Left lung (tissue), 10 donors: ENCODE results near the gene SUPT3H. TPM values are rescaled to one million over a fixed set of nuclear protein-coding genes. Genes with fewer than 3 reads are reported as not detected.

ENCODE experiments used
- ATAC-seq: fragments of 200-7000 bp; cut with Tn5 transposase; one replicate; pipeline ENCODE4 v1.9.1; 2020; ENCODE audit warnings: moderate library complexity
- DNase-seq, 4 donors: peaks; one replicate each; pipeline ENCODE4 v3.0.0-alpha.2; 2013 to 2020
- H3K27ac ChIP-seq, 2 donors: fragments of 200-600 bp; sonication (generic) in 1 of 2; one replicate each; pipeline versions ENCODE4 v1.5.0 to v1.8.0; 2020 to 2021
- H3K27me3 ChIP-seq, 2 donors: fragments of 200-600 bp; sonication (generic) in 1 of 2; one replicate each; pipeline versions ENCODE4 v1.5.0 to v1.8.0; 2020 to 2021
- H3K36me3 ChIP-seq, 2 donors: fragments of 200-600 bp; sonication (generic) in 1 of 2; one replicate each; pipeline versions ENCODE4 v1.5.0 to v1.8.0; 2020 to 2021
- H3K4me1 ChIP-seq, 2 donors: fragments of 200-600 bp; one replicate each; pipeline ENCODE4 v1.8.0; 2021
- H3K4me3 ChIP-seq, 2 donors: fragments of 200-600 bp; sonication (generic) in 1 of 2; one replicate each; pipeline versions ENCODE4 v1.5.0 to v1.8.0; 2020 to 2021; ENCODE audit warnings: mild to moderate bottlenecking in 1 of 2
- H3K9me3 ChIP-seq, 2 donors: fragments of 200-600 bp; sonication (generic) in 1 of 2; one replicate each; pipeline versions ENCODE4 v1.5.0 to v1.8.0; 2020 to 2021
- CTCF ChIP-seq, 2 donors: fragments of 200-600 bp; sonication (generic) in 1 of 2; IDR thresholded peaks; one replicate each; pipeline versions ENCODE4 v1.5.0 to v1.8.0; 2021; ENCODE audit warnings: antibody characterized with exemption in 2 of 2
- intact Hi-C, 2 donors: fragments of 100-400 bp; cut with DNase I; formaldehyde crosslinking; loops; one replicate each; pipeline versions ENCODE4 v1.11.2 to v1.14.2; 2022
- polyA plus RNA-seq, 6 donors: library from polyadenylated mRNA; unstranded; fragments of 120-200 nt; gene quantifications; one replicate each; pipeline ENCODE4 v1.2.1, GENCODE V29; 2013; ENCODE audit not compliant: insufficient read length in 6 of 6
- total RNA-seq, 2 donors: library from RNA; stranded (reverse); fragmentation: NEBNext Ultra II Directional; extraction: Animal tissue kit (Norgen Biotek cat#: 25700); gene quantifications; one replicate each; pipeline ENCODE4 v1.2.1, GENCODE V29; 2021
- donor health status: DM: no; HTN: yes; CAD: no.
- donor health status: DM: no; HTN: no; CAD: no.

Gene SUPT3H
- total and polyA plus RNA-seq, 8 donors: 4.7 to 33.0 (median 26.2) TPM

GRCh38 chr6:45382391-45382790, 4.7 kb upstream of the SUPT3H start:
- Histone ChIP-seq H3K27me3 (no peaks in the 10 kb centered on the region), H3K4me3 (no peak overlapping the region), H3K9me3 (no peaks in the 10 kb centered on the region), H3K4me1 (peaks cover 0 to 15% of the 10 kb centered on the region in 2 donors), H3K27ac (no peak overlapping the region), H3K36me3 (no peaks in the 10 kb centered on the region)
- TF ChIP-seq CTCF (IDR thresholded peaks at IDR 0.05): no peak
- DNase-seq: no peak
- intact Hi-C loops: no loop called here
- ATAC-seq: no peak

- Histone ChIP-seq H3K27me3 (no peaks in the 10 kb centered on the region), H3K4me1 (peaks cover 0 to 23% of the 10 kb centered on the region in 2 donors), H3K36me3 (no peaks in the 10 kb centered on the region), H3K4me3 (peak overlapping the region; percentile 67 to 77), H3K27ac (peak overlapping the region; percentile 94 to 96), H3K9me3 (no peaks in the 10 kb centered on the region)
- intact Hi-C loops: no loop called here
- DNase-seq (peak in 2 of 4 donors; percentile 43 to 76), ATAC-seq (peak; percentile 41)
- no peak for TF ChIP-seq CTCF (IDR thresholded peaks at IDR 0.05)
Observed at GRCh38 chr6:45378334-45378926, 696 bp upstream of the SUPT3H start.

GRCh38 chr6:45377043-45377553, 636 bp downstream of the SUPT3H start:
- H3K4me3 ChIP-seq: peak overlapping the region; percentile 67 to 77
- DNase-seq (no peak), ATAC-seq (peak; percentile 10)
- peak overlapping the region; percentile 94 to 96 for H3K27ac ChIP-seq
- intact Hi-C loops: no loop called here
- H3K36me3 ChIP-seq: no peaks in the 10 kb centered on the region
- TF ChIP-seq CTCF (IDR thresholded peaks at IDR 0.05): no peak
- H3K9me3 ChIP-seq: no peaks in the 10 kb centered on the region
- H3K27me3 ChIP-seq: no peaks in the 10 kb centered on the region
- peaks cover 0 to 23% of the 10 kb centered on the region in 2 donors for H3K4me1 ChIP-seq

- intact Hi-C loops: no loop called here
- Histone ChIP-seq H3K27ac (peak overlapping the region; percentile 94 to 96), H3K36me3 (no peaks in the 10 kb centered on the region), H3K27me3 (no peaks in the 10 kb centered on the region), H3K9me3 (no peaks in the 10 kb centered on the region), H3K4me3 (peak overlapping the region; percentile 67 to 77), H3K4me1 (peaks cover 0 to 23% of the 10 kb centered on the region in 2 donors)
- DNase-seq (peak in 2 of 4 donors; percentile 21 to 23), ATAC-seq (peak; percentile 9)
- no peak for TF ChIP-seq CTCF (IDR thresholded peaks at IDR 0.05)
Observed at GRCh38 chr6:45376310-45377042, 1.3 kb downstream of the SUPT3H start.

- DNase-seq (no peak), ATAC-seq (no peak)
- TF ChIP-seq CTCF (IDR thresholded peaks at IDR 0.05): no peak
- no peak overlapping the region for H3K4me3 ChIP-seq
- no peaks in the 10 kb centered on the region for H3K36me3 ChIP-seq
- H3K9me3 ChIP-seq: no peaks in the 10 kb centered on the region
- no peaks in the 10 kb centered on the region for H3K27me3 ChIP-seq
- no peak overlapping the region for H3K27ac ChIP-seq
- intact Hi-C loops: no loop called here
- H3K4me1 ChIP-seq: peaks cover 0 to 23% of the 10 kb centered on the region in 2 donors
Observed at GRCh38 chr6:45375449-45375848, 2.3 kb downstream of the SUPT3H start.
